Measurements from ENCODE around the gene SLC6A7.

SLC6A7 gene

GRCh38 chr5:150172556-150172955 lies 17.3 kb upstream of the SLC6A7 start:
- DNase-seq (ENCODE audit: low read depth) = no peak

DNA sequence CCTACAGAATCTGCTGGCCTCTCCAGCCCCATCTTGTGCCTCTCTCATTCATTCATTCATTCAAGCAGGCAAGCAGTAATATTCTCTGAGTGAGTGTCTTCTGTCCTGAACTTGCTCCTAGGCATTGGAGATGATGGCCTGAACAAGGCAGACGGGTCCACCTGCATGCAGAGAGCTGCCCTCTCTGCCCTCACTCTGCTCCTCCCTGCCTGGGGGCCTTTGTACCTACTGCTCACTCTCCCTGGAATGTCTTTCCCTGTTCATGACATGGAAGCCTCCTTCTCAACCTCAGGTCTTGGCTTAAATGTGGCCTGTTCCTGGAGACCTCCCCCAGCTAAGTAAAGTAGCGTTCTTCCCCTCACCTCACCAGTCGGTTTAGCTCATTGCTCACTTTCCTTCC lies 16.7 kb upstream of the SLC6A7 start:
- DNase-seq (ENCODE audit: low read depth) = no peak

GRCh38 chr5:150174285-150174684 lies 15.6 kb upstream of the SLC6A7 start:
- no peak for DNase-seq (ENCODE audit: low read depth)

DNA sequence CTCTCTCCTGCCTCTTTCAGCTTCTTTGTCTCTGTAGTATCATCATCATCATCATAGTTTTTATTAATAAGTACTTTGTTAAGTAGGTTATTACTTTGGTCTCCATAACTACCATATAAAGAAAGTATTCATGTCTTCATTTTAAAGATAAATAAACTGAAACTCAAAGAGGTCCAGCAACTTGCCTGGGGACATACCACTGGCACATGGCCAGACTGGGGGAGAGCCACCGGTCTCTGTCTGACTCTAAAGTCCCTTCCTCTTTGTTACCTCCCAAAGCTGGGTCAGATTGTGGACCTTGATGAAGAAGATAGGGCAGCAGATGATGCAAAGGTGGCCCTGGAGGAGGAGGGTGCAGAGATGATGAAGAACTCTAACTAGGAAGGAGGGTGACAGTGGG lies 14.8 kb upstream of the SLC6A7 start:
- DNase-seq (ENCODE audit: low read depth) = no peak

- no peak for DNase-seq (ENCODE audit: low read depth)
These were observed 14.3 kb upstream of the SLC6A7 start for GRCh38 chr5:150175536-150175935.

- no peak for DNase-seq (ENCODE audit: low read depth)
These were observed 13.0 kb upstream of the SLC6A7 start for GRCh38 chr5:150176745-150177477.

DNA sequence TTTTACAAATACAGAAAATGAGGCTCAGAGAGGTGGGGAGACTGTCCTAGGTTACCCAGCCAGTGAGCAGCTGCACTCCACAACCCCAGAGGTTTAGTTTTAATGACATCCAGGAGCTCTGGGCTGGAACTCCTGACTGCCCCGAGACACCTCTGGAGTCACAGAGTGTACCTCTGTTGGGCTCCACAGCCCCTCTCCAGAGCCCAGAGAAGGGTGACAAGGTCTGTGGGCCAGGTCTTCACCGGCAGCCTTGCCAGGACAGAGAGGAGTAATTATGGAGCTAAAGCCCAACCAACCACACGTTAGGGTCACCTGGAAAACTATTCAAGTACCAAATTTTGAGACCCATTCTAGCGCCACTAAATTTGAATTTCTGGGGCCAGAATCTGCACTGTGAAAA lies 12.1 kb upstream of the SLC6A7 start:
- no peak for DNase-seq (ENCODE audit: low read depth)

GRCh38 chr5:150178262-150178661 lies 11.6 kb upstream of the SLC6A7 start:
- no peak for DNase-seq (ENCODE audit: low read depth)

- DNase-seq (ENCODE audit: low read depth) = no peak
These were observed 10.7 kb upstream of the SLC6A7 start for GRCh38 chr5:150179019-150179620.

DNA sequence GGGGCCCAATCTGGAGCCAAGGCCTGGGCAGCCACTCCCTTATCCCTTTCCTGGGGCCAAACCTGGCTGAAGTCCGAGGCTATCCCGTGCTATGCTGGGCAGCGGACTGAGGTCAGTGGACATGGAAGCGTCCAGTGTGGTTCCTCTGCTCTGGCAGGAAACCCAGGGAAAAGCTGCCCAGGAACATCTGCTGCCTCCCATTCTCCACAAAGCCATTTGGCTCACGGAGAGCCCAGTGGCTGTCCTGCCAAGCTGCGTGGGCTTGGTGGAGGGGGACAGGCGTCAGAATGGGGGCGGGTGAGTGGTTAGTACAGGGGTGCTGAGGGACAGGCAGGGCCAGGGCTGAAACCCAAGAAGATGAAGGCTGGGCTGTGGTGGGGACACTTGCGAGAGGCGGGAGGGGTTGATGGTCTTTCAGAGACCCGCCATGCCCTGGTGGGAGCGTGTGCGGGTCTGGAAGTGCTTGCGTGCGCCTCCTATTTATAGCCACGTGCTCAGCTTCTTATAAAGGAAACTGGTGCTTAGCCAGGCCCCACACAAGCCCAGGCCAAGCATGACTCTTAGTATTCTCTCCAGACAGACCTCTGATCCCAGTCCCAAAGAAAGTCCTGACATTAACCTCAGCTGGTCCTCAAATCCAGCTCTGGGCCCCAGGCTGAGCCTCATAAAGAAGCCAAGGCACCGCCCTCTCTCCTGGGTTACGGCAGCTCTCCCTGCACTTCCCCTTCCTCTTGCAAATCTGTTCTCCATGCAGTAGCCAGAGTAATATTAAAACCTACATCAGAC lies 9.4 kb upstream of the SLC6A7 start:
- DNase-seq (ENCODE audit: low read depth) = no peak

DNA sequence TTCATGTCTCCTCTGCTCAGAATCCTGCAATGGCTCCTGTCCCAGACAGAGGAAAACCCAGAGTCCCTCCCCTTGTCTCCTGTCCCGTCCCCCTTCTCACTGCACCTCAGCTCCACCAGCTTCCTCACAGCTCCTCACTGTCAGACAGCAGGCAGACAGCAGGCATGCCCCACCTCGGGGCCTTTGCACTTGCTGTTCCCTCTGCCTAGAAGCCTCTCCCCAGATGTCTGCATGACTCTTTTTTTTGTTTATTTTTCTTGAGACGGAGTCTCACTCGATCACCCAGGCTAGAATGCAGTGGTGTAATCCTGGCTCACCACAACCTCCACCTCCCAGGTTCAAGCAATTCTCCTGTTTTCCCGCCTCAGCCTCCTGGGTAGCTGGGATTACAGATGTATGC lies 8.8 kb upstream of the SLC6A7 start:
- DNase-seq (ENCODE audit: low read depth) = no peak

DNA sequence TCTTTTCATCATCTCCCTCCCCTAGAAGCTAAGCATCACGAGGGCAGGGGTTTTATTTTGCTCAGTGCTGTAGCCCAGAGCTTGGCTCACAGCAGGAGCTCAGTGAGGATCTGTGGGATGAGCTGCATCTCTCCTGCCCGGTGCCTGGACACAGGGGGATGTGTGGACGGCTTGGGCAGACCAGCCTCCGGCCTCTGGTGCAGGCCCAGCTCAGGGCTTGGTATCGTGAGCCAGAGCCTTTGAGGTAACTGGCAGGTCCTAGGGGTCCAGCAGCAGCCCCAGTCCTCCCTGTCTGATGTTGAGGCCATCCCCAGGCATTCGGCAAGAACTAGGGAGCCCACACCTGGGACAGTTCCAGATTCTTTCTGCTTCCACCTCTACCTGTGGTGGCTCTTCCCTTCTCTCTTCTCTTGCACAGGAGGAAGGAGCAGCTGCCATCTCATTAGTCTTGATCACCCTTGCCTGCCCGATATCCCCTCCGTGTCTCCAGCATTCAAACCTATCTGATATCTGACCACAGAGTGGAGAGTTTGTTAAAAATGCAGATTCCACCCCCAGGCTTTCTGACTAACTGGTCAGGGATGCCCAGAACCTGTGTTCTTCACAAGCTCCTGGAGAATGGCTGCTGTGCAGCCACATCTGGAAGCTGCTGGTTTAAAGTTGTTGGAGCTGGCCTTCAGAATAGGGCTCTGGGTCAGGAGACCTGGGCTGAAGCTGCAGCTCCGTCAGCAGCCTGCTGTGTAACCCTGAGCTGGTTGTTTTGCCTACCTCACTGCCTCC lies 7.9 kb upstream of the SLC6A7 start:
- no peak for DNase-seq (ENCODE audit: low read depth)

DNA sequence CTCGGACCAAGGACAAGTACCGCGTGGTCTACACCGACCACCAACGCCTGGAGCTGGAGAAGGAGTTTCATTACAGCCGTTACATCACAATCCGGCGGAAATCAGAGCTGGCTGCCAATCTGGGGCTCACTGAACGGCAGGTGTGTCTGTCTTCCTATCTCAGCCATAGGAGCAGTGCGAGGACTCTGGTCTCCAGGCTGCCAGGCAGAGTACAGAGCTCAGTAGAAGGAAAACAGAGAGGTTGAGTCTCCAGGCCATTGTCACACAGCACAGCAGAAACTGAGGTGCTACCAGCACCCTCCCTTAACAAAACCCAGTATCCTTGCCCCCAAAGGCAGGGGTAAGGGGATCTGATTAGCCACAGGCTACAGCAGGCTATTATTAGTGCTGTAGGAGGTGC lies 7.1 kb upstream of the SLC6A7 start:
- no peak for DNase-seq (ENCODE audit: low read depth)

GRCh38 chr5:150183436-150183835 lies 6.4 kb upstream of the SLC6A7 start:
- no peak for DNase-seq (ENCODE audit: low read depth)

- no peak for DNase-seq (ENCODE audit: low read depth)
These were observed 5.9 kb upstream of the SLC6A7 start for GRCh38 chr5:150184006-150184405.

DNA sequence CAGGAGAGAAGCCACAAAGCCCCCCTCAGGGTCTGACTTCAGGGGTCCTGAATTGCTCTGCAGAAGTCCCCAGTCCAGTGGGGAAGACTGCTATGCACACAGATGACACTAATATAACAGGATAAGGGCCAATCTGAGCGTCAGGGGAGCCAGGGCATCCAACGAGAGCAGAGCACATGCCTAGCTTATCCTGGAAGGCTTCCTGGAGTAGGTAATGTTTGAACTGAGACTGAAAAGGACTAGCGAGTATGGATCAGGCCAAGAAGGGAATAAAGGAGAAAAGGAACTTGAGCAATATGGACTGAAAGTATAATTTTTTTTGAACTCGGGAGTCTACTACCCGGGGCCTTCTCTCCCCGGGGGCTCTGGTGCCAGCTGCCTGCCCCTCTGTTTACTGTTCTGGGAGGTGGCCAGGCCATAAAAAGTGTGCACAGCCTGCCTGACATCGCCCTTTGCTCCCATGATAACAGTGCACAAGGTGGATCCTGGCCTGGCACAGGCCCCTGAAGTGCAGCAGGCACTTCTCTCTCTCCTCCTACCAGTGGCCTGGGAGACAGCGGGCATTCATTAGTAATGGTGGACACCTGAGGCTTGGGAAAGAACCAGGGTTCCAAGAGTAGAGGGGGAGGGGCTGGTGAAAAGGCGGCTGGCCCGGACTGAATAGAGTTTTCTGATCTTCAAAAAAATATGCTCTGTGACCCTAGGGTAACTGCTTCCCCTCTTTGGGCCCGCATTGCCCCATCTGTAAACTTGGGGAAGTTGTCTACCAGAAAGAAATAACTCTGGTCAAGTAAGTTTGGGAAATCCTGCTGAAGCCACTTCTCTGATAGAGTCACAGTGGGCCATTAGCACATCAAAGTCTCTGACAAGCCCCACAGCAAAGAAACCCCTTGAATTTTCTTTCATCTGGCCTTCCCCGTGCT lies 4.6 kb upstream of the SLC6A7 start:
- DNase-seq (ENCODE audit: low read depth) = no peak

DNA sequence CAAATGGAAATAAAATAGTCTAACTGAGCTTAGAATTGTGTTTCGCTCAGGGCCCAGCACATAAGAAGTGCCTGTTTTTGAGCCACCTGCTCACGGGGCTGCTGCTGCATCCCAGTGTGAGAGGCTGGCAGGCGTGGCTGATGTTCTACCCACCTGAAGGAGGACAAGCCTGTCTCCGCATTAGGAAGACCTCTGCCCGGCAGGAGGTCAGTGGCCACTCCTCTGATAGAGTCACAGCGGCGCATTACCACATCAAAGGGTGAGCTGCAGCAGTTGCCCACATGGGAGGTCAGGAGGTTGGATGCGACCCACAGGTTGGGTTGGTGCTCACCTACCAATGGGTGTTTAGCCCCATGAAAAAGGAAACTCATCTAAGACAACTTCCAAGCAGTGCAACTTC lies 3.7 kb upstream of the SLC6A7 start:
- DNase-seq (ENCODE audit: low read depth) = no peak

- no peak for DNase-seq (ENCODE audit: low read depth)
These were observed 3.0 kb upstream of the SLC6A7 start for GRCh38 chr5:150186897-150187296.

GRCh38 chr5:150188146-150188842 lies 1.6 kb upstream of the SLC6A7 start:
- DNase-seq (ENCODE audit: low read depth) = no peak

GRCh38 chr5:150189326-150189725 lies 536 bp upstream of the SLC6A7 start:
- DNase-seq (ENCODE audit: low read depth) = no peak

GRCh38 chr5:150190503-150190979 lies 679 bp downstream of the SLC6A7 start:
- DNase-seq (ENCODE audit: low read depth) = no peak
